ENCODE data around the gene TRIM17.

TRIM17 gene, protein sequence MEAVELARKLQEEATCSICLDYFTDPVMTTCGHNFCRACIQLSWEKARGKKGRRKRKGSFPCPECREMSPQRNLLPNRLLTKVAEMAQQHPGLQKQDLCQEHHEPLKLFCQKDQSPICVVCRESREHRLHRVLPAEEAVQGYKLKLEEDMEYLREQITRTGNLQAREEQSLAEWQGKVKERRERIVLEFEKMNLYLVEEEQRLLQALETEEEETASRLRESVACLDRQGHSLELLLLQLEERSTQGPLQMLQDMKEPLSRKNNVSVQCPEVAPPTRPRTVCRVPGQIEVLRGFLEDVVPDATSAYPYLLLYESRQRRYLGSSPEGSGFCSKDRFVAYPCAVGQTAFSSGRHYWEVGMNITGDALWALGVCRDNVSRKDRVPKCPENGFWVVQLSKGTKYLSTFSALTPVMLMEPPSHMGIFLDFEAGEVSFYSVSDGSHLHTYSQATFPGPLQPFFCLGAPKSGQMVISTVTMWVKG

GRCh38 chr1:228416217-228416933 is at the start of gene TRIM17:
TRIM17 (minus strand) TSS chr1:228416861; CDS start chr1:228415072, 1,789 bp downstream.
- DNase-seq, result peak in 1 of 2 experiments; percentile 38

- DNase-seq, result no peak
These were observed 49.0 kb upstream of the TRIM17 start for GRCh38 chr1:228465571-228466146.

- no peak for DNase-seq
These were observed 48.5 kb upstream of the TRIM17 start for GRCh38 chr1:228465141-228465540.

DNA sequence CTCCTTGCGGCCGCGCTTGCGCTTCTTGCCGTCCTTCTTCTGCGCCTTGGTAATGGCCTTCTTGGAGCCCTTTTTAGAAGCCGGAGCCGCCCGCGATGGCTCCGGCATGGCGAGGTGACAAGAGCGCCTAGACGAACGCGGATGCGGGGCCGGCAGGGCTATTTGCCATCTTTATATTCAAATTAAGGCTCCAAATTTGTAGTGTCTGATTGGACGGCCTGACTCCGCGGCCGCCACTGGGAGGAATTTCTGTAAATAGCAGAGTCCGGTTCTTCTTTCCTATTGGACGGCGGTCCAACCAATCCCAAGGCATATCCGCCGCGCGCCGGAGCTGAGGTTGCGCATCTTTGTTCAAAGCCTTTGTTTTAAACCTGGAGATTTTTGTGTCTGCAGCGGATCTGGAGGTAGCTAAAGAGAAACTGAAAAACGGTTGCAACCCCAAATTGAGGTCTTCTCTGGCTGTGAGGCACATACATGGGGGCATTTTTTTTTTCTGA is 47.9 kb upstream of the TRIM17 start:
- peak; percentile 41 to 77 for DNase-seq

- peak; percentile 8 to 50 for DNase-seq
These were observed 47.1 kb upstream of the TRIM17 start for GRCh38 chr1:228463559-228464455.

- no peak for DNase-seq
These were observed 46.4 kb upstream of the TRIM17 start for GRCh38 chr1:228463009-228463558.

- no peak for DNase-seq
These were observed 45.9 kb upstream of the TRIM17 start for GRCh38 chr1:228462560-228462959.

GRCh38 chr1:228460821-228461220 is 44.2 kb upstream of the TRIM17 start:
- no peak for DNase-seq

DNA sequence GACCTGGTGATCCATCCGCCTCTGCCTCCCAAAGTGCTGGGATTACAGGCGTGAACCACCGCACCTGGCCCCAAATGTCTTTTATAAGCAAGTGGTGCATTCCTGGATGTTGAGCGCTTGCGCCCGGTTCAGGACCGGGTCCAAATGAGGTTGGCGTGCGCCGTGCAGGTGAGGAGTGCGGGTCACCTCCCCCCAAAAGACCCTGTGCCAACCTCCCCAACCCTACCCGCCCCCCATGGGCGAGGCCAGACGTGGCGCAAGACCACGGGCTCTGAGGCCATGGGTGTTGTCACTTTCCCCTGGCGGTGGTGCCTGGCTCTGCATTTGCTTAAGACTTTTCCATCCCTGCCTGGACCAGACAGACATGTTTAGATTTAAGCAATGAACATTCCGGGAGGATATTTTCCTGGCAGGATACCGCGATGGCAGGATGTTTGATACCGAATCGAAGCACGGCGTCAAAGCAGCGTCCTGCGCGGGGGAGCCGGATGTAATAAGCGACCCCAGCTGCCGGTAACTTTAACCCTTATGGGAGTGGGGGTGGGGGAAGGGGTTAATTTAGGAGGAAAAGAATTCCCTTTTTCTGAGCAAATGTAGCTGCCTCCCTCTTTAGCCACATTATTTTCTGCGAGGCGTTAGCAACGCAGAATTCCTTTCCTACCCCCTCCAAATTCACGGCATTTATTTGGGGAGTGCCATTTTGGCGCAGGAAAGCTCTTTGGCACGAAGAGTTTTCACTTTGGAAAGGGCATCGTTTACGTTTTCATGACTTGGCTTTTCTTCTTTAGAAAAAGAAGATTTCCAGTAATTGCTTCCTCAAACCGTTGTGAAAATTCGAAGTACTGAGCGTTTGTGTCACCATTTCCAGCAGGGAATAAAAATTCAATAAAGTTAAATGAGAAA is 42.7 kb upstream of the TRIM17 start:
- DNase-seq, result peak; percentile 68 to 83

DNA sequence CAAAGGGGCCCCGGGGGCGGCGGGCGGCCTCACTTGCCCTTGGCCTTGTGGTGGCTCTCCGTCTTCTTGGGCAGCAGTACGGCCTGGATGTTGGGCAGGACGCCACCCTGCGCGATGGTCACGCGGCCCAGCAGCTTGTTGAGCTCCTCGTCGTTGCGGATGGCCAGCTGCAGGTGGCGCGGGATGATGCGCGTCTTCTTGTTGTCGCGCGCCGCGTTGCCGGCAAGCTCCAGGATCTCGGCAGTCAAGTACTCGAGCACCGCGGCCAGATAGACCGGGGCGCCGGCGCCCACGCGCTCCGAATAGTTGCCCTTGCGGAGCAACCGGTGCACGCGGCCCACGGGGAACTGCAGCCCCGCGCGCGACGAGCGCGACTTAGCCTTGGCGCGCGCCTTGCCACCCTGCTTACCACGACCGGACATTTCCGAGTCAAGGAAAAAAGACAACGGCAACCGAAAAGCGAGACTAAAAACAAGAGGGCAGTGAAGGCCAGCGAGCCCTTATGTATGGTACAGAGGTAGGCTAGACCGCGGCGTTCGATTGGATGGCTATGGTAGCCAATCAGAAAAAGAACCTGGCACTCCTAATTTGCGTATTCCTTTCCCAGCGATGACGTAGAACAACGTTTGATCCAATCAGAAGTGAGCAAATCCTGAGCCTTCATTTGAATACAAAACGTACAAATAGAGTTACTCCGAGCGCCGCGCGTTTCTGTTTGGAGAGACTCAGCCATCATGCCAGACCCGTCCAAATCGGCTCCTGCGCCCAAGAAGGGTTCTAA is 40.9 kb upstream of the TRIM17 start:
- DNase-seq, result peak; percentile 99

- DNase-seq, result no peak
These were observed 40.3 kb upstream of the TRIM17 start for GRCh38 chr1:228457017-228457395.

DNA sequence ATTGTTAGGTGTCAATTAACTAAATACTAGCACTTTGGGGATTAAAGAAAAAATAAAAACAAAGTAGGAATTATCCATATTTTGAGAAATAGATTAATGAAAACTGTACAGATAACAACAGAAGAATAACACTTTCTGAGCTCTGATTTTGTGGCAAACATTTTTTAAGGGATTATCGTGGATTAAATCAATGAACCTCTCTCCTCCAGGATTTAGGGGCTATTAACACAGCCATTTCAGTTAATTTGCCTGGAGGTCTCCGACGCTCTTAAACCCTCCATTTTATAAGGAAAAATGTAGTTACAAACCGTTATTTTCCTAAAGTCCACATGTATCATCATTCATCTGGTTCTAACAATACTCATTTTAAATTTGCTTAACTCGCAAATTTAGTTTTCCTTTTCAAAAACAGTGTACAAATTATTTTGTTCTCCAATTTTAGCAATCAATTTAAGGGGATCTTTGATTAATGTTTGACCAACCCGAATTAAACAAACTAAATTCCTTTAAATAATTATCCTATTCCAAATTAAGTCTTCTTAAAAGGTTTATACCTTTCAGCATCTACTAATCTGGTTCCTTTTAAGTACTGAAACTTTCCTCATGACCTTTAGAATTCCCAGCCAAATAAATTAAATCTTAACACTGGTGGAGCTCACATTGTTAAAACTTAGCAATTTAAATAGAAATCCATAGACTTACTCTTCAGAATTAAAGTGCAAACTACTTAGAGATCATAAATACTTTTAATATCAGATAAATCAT is 39.8 kb upstream of the TRIM17 start:
- peak; percentile 5 to 22 for DNase-seq

GRCh38 chr1:228455715-228456114 is 39.1 kb upstream of the TRIM17 start:
- DNase-seq, result no peak

DNA sequence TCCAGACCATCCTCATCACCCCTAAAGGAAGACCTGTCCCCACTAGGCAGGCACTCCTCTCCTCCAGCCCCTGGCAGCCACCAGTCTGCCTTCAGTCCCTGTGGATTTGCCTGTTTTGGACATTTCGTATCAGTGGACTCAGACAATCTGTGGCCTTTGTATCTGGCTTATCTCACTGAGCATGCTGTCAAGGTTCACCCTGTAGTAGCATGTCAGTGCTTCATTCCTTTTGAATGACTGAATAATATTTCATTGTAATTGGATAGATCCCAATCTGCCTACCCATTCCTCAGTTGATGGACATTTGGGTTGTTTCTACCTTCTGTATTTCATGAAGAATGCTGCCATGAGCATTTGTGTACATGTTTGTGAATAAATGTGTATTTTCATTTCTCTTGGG is 37.6 kb upstream of the TRIM17 start:
- DNase-seq, result no peak

DNA sequence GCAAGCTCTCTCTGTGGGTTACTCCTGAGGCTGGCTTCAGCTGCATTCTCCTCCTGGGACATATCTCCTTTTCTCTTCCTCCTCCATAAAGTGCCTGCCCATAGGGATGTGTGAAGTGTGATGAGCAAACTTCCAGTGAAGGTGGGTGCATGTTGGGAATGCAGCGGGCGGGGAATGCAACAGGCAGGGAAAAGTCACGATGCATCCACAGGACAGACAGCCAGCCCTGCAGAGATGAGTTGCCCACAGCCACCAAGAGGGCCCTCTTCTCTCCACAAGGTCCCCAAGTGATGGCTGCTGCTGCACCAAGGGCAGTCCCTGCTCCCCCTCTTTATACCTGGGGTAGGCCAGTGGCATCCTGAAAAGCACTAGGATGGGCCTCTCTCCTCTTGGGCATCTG is 37.0 kb upstream of the TRIM17 start:
- no peak for DNase-seq

GRCh38 chr1:228453022-228453560 is 36.4 kb upstream of the TRIM17 start:
- DNase-seq, result no peak

- DNase-seq, result no peak
These were observed 35.7 kb upstream of the TRIM17 start for GRCh38 chr1:228452194-228453021.

GRCh38 chr1:228450200-228450599 is 33.5 kb upstream of the TRIM17 start:
- DNase-seq, result no peak
